Heart right ventricle (tissue), 16 donors: ENCODE measurements around the gene NRDE2. TPM values are rescaled to one million over a fixed set of nuclear protein-coding genes. Genes with fewer than 3 reads are reported as not detected.

Experiments used
- ATAC-seq, 8 donors: fragments of 200-7000 bp; cut with Tn5 transposase; one replicate each; pipeline ENCODE4 v1.9.1; 2020; ENCODE audit warnings: mild to moderate bottlenecking in 8 of 8, moderate library complexity in 8 of 8, moderate number of reproducible peaks in 1 of 8
- DNase-seq, 2 donors: peaks; one replicate each; pipeline ENCODE4 v3.0.0-alpha.2; 2020
- H3K27ac ChIP-seq, 10 donors: fragments of 200-600 bp; sonication (generic) in 2 of 10; one replicate each; pipeline versions ENCODE4 v1.5.0 to v1.8.0; 2020 to 2022; ENCODE audit warnings: mild to moderate bottlenecking in 3 of 10
- H3K27me3 ChIP-seq, 7 donors: fragments of 200-600 bp; one replicate each; pipeline ENCODE4 v1.8.0; 2021 to 2022; ENCODE audit warnings: mild to moderate bottlenecking in 2 of 7
- H3K36me3 ChIP-seq, 9 donors: fragments of 200-600 bp; sonication (generic) in 1 of 9; one replicate each; pipeline versions ENCODE4 v1.5.0 to v1.8.0; 2020 to 2022; ENCODE audit warnings: mild to moderate bottlenecking in 2 of 9
- H3K4me1 ChIP-seq, 9 donors: fragments of 200-600 bp; sonication (generic) in 1 of 9; one replicate each; pipeline versions ENCODE4 v1.5.0 to v1.8.0; 2020 to 2022; ENCODE audit warnings: mild to moderate bottlenecking in 4 of 9
- H3K4me3 ChIP-seq, 10 donors: fragments of 200-600 bp; sonication (generic) in 2 of 10; one replicate each; pipeline versions ENCODE4 v1.5.0 to v1.8.0; 2020 to 2022; ENCODE audit warnings: mild to moderate bottlenecking in 7 of 10, moderate library complexity in 2 of 10
- H3K9me3 ChIP-seq, 11 donors: fragments of 200-600 bp in 10 of 11; sonication (generic) in 2 of 11; one replicate each; pipeline versions ENCODE4 v1.5.0 to v1.8.0; 2013 to 2022; ENCODE audit warnings: mild to moderate bottlenecking in 2 of 11, control low read depth in 1 of 11, moderate library complexity in 1 of 11
- CTCF ChIP-seq, 9 donors: fragments of 200-600 bp; sonication (generic) in 2 of 9; IDR thresholded peaks; one replicate each; pipeline versions ENCODE4 v1.5.0 to v1.8.0; 2021 to 2022; ENCODE audit warnings: antibody characterized with exemption in 9 of 9, mild to moderate bottlenecking in 5 of 9, moderate library complexity in 1 of 9
- WGBS, 2 donors: extraction: QIAGEN DNeasy Blood & Tissue Kit; methylation state at CpG; one replicate each; pipeline ENCODE4 v1.1.7; 2013; ENCODE audit warnings: inconsistent platforms in 1 of 2; 5-methylcytosine and 5-hydroxymethylcytosine counted together
- intact Hi-C, 10 donors: fragments of 100-400 bp; cut with DNase I; formaldehyde crosslinking; loops; one replicate each; pipeline versions ENCODE4 v1.11.1 to v1.14.2; 2022
- polyA plus RNA-seq, 2 donors: library from polyadenylated mRNA; stranded (reverse); fragments of 200-250 nt; gene quantifications; one replicate each; pipeline ENCODE4 v1.2.3, GENCODE V29; 2013
- total RNA-seq, 10 donors: library from RNA; stranded (reverse); fragmentation: NEBNext Ultra II Directional in 3 of 10; extraction: Animal tissue kit (Norgen Biotek cat#: 25700) in 3 of 10; gene quantifications; one replicate each; pipeline versions ENCODE4 v1.2.1 to v1.2.4, GENCODE V29; 2021 to 2023
- donor health status: Arrhythmogenic right ventricular cardiomyopathy.
- donor health status: ischemic (EF 13 %, LVEDD 7.1; RV severe dilation, severe dysfunction).
- donor health status: healthy with polysubstance abuse.
- donor health status: DM: no; HTN: yes; CAD: no.
- donor health status: DM: no; HTN: no; CAD: no.
- donor health status: ischemic (EF 25% LVEDD 6.9; RV normal size, moderate dysfunction).
- donor health status: ischemic (EF 25% LVEDD 5.7; RV mildly dilated, moderate dysfunction).
- donor health status: healthy.
- donor health status: DM: yes; HTN: yes; CAD: no.
- donor health status: Ischemic cardiomyopathy.
- donor health status: ischemic (EF 35%, LVEDD 5.7; RV mildly dilated, moderate dysfunction).
- donor health status: nonischemic (EF 11% LVEDD 7.7; RV severe dilation, severe dysfunction).
- donor health status: DM: yes; HTN: yes; CAD: no.
- donor health status: PGD.
- donor health status: ischemic (EF 29% LVEDD 5.4; RV normal size, mild dysfunction).
- donor health status: nonischemic (EF 23%, LVEDD 6.1; RV moderate dilation, normal function).

The NRDE2 gene
- total and polyA plus RNA-seq, 12 donors, result 4.3 to 16.7 (median 13.5) TPM

- no peak for TF ChIP-seq CTCF (IDR thresholded peaks at IDR 0.05)
- intact Hi-C loops, result no loop called here
- no peak overlapping the region for H3K27ac ChIP-seq
- H3K4me1 ChIP-seq, result peaks cover 0 to 19% (median 7%) of the 10 kb centered on the region in 9 donors
- peaks cover 0 to 92% (median 29%) of the 10 kb centered on the region in 9 donors for H3K36me3 ChIP-seq
- WGBS, 2 donors, result 94 to 97% methylated on average over 7 of the region's 7 CpGs
- DNase-seq, result no peak
- no peak for ATAC-seq
- H3K27me3 ChIP-seq, result no peaks in the 10 kb centered on the region
- no peak overlapping the region for H3K4me3 ChIP-seq
- no peaks in the 10 kb centered on the region for H3K9me3 ChIP-seq
Observed at GRCh38 chr14:90280096-90280495, 51.6 kb downstream of the NRDE2 start.

GRCh38 chr14:90278199-90279175, 53.3 kb downstream of the NRDE2 start:
- ATAC-seq (peak in 5 of 8 donors; percentile 16 to 57 (median 32)), DNase-seq (no peak)
- Histone ChIP-seq H3K36me3 (peaks cover 0 to 87% (median 26%) of the 10 kb centered on the region in 9 donors), H3K4me3 (no peak overlapping the region), H3K4me1 (peaks cover 0 to 31% (median 12%) of the 10 kb centered on the region in 9 donors), H3K27me3 (no peaks in the 10 kb centered on the region), H3K9me3 (no peaks in the 10 kb centered on the region), H3K27ac (peak overlapping the region in 5 of 10 donors; percentile 15 to 50 (median 34))
- intact Hi-C loops, result no loop called here
- TF ChIP-seq CTCF (IDR thresholded peaks at IDR 0.05), result no peak
- WGBS, 2 donors, result 85% methylated on average over 35 of the region's 35 CpGs

- Histone ChIP-seq H3K4me3 (no peak overlapping the region), H3K27ac (peak overlapping the region in 1 of 10 donors; percentile 5), H3K9me3 (no peaks in the 10 kb centered on the region), H3K36me3 (peaks cover 0 to 87% (median 26%) of the 10 kb centered on the region in 9 donors), H3K27me3 (no peaks in the 10 kb centered on the region), H3K4me1 (peaks cover 0 to 37% (median 12%) of the 10 kb centered on the region in 9 donors)
- ATAC-seq (no peak), DNase-seq (no peak)
- TF ChIP-seq CTCF (IDR thresholded peaks at IDR 0.05), result no peak
- WGBS, 2 donors, result 88 to 92% methylated on average over 24 of the region's 24 CpGs
- intact Hi-C loops, result no loop called here
Observed at GRCh38 chr14:90277581-90278198, 54.1 kb downstream of the NRDE2 start.

- no peak overlapping the region for H3K4me3 ChIP-seq
- intact Hi-C loops, result no loop called here
- ATAC-seq (peak in 3 of 8 donors; percentile 13 to 36 (median 14)), DNase-seq (no peak)
- H3K9me3 ChIP-seq, result no peaks in the 10 kb centered on the region
- H3K36me3 ChIP-seq, result peaks cover 0 to 85% (median 29%) of the 10 kb centered on the region in 9 donors
- peak in 1 of 9 donors; percentile 11 for TF ChIP-seq CTCF (IDR thresholded peaks at IDR 0.05)
- WGBS, 2 donors, result 80 to 83% methylated on average over 18 of the region's 18 CpGs
- H3K27me3 ChIP-seq, result no peaks in the 10 kb centered on the region
- H3K4me1 ChIP-seq, result peaks cover 0 to 37% (median 12%) of the 10 kb centered on the region in 9 donors
- peak overlapping the region in 2 of 10 donors; percentile 5 to 25 for H3K27ac ChIP-seq
Observed at GRCh38 chr14:90276646-90277367, 54.9 kb downstream of the NRDE2 start.
